Activated T-cell treated with anti-CD3 and anti-CD28 coated beads for 24 hours (primary cell): Measurements from ENCODE around the gene GRM6.

Experiments
- DNase-seq: peaks from one replicate; pipeline ENCODE4 v3.0.0-alpha.2; 2020; ENCODE audit warnings: low read depth

Gene GRM6

DNA sequence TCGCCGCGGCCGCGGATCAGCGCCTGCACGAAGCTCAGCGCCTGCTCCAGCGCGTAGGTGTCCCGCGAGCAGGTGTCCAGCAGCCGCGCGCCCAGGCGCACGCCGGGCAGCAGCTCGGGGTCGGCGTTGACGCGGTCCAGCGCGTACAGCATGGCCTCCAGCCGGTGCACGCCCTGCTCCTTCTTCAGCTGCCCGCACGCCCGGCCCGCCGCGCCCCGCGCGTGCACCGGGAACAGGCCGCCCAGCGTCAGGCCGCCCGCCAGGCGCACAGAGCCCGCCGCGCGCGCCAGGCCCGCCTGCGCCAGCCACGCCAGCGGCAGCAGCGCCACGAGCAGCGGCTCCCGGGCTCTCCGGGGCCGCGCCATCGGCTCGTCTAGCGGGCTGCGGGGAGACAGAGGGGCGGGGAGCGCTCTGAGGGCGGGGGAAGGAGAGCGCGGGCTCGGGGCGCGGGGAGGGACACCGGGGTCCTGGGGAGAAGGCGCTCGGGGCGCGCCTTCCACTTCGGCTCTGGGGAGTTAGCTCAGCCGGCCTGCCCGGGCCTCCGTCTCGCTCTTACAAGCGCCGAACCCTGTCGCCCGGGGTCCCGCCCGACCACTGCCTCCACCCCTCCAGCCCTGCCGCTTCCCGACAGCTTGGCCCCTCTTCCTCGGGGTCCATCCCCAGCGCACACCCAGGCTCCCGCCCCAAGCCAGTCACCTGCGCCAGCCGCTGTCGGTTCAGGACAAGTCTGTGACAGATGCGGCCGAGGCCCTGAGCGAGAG is at the start of gene GRM6:
GRM6 (minus strand) TSS at position 741 of the 761 bp plus-strand sequence; CDS start at position 365, 376 bp downstream.
- DNase-seq: no peak

DNA sequence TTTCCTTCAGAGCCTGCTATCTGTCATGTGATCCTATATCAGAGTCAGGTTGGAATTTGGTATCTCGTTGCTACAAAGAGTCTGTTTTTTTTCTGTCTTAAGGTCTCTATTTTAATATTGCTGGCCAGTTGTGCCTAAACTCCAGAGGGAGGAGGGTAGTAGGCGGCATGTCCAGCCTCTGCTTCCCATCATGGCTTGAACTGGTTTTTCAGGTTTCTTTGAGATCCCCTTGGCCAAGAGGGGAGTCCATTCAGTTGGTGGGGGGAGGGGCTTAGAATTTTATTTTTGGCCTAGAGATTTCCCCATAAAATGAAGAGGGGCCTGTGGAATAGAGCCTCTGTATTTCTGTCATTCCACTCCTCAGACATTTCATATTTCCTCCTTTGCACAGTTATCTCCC is 49.6 kb upstream of the GRM6 start:
- no peak for DNase-seq

- DNase-seq: no peak
Measured at GRCh38 chr5:179033004-179033580, 38.0 kb upstream of the GRM6 start.

GRCh38 chr5:179023528-179024189 is 28.5 kb upstream of the GRM6 start, which contains the start of gene ZNF879:
Gene ZNF879 (plus strand): TSS chr5:179023804. CDS start chr5:179025005, 1,201 bp downstream.
- DNase-seq: peak; percentile 92

- no peak for DNase-seq
Measured at GRCh38 chr5:179008667-179009066, 13.5 kb upstream of the GRM6 start.

GRCh38 chr5:179006564-179006963 is 11.4 kb upstream of the GRM6 start:
- no peak for DNase-seq

GRCh38 chr5:178998441-178998840 is 3.3 kb upstream of the GRM6 start:
- DNase-seq: no peak

GRCh38 chr5:178997191-178997590 is 2.1 kb upstream of the GRM6 start:
- DNase-seq: no peak

DNA sequence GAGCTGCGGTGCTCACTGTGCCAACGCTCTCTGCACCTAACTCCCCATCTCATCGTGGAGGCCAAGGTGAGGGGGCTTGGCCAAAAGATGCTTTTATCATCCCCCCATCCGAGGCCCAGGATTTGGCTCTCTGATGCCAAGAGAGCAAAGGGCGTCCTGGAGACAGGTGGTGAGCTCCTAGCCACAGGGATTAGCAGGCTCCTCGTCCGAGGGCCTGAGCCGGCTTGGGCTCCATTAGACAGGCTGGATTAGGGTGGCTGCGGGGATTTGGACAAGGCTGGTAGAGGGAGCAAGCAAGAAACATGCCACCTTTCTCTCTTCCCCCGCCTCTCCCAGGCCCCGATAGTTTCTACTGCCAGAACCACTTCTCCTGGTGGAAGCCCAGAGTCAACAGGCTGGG is 1.0 kb upstream of the GRM6 start:
- no peak for DNase-seq

DNA sequence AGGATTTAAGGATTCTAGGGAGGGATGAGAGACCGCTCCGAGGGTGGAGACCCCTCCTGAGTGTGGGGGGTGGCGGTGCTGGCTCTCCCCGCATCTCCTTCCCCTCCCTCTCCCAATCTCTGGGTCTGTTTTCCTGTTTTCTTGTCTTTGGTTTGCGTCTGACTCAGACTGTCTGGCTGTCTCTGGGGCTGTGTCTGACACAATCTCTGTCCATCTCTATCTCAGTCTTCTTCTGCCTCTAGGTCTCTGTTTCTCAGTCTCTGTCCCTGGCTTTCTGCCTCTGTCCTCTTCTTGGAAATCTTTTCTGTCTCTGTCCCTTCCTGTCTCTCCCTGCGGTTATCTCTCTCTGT is 196 bp upstream of the GRM6 start:
- DNase-seq: no peak

DNA sequence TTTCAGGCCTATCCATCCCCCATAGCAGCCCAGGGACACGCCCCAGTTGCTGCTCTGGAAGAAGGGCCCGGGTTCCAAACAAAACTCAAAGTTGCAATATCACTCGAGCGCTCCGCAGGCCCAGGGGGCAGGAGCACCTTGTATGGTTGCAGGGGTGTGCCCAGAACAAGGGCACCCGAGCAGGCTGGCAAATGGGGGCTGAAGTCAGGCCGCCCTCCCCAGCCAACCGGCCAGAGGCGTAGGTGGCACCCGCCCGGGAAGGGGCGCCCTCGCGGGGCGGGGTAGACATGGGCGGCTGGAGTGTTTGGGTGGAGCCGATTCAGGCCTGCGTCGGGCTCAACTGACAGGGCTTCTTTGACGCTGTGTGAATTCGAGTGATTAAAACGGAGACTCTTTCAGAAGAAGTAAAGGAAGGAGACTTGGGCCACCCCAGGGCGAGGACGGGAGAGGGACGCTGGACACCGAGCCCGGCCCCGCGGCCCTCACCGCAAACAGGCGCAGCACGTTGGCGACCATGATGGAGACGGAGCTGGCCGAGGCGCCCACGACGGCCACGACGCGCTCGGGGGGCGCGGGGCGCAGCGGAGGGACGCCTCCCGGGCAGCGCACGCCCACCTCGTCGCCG is 1.1 kb downstream of the GRM6 start:
- no peak for DNase-seq

DNA sequence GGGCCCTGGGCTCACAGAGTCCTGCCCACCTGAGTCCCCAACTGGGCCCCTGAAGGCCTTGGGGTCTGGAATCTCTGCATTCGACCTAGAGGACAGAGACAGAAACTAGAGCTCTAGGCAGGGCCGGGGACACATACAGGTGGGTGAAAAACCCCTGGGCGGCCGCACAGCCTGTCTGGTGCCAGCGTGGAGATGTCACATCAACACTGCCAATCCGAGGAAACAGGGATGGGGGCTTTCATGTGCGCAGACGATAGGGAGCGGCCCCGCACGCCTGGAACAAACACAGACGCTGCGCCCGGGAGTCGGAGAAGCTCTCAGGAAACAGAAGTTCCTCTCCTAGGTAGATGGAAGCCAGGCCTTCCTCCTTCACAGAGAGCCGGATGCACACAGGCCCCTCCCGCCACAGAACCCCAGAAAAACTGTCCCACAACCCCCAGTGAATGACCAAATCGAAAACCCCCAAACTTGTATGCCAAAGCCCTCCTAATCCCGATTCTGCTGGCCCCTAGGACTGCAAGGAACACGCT is 1.8 kb downstream of the GRM6 start:
- no peak for DNase-seq

DNA sequence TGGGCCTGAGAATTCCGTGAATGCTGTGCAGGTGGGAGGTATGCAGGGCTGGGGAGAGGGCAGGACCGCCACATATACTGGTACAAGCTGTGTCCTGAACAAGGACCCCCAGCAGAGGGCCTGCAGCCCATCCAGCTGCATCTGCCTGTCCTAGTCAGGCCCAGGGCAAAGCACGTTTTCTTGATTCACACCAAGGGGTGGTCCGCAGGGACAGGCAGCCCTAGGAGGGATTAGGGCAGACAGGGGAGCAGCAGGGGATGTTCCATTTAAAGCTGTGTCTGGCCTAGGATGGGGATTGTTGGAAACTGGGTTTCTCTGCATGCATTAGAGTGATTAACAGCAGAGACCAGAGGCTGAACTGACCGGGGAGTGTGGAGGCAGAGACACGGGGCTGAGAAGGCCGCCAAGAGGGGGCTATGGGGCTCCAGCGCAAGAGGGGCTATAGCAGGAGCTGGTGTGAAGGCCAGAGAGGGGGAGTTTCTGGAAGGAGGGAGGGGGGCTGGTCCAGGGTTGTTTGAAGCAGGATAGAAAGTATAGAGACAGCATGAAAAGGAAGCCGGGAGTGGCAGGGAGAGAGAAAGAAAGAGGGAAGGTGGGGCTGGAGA is 2.7 kb downstream of the GRM6 start:
- no peak for DNase-seq

- no peak for DNase-seq
Measured at GRCh38 chr5:178991190-178992145, 3.7 kb downstream of the GRM6 start.

GRCh38 chr5:178990491-178990890 is 4.6 kb downstream of the GRM6 start:
- no peak for DNase-seq

- DNase-seq: no peak
Measured at GRCh38 chr5:178989311-178989710, 5.8 kb downstream of the GRM6 start.

GRCh38 chr5:178988436-178989220 is 6.5 kb downstream of the GRM6 start:
- DNase-seq: no peak

- DNase-seq: no peak
Measured at GRCh38 chr5:178986326-178986960, 8.7 kb downstream of the GRM6 start.
